GM06990 (cell line): Measurements from ENCODE around the gene RAB1A.
"Not testable (repeated sequence)": the region's sequence is repeated elsewhere in the genome, so short reads cannot be mapped to it uniquely, and the experiment has no call there.

Experiments
- DNase-seq: peaks from one replicate; pipeline ENCODE4 v3.0.0-alpha.2; 2011; ENCODE audit not compliant: insufficient read length; ENCODE audit errors: extremely low read depth
- H3K27me3 ChIP-seq: replicated peaks from 2 replicates; pipeline ENCODE4 v1.6.0; 2011; ENCODE audit warnings: low read length; ENCODE audit not compliant: control insufficient read depth, insufficient read depth
- H3K36me3 ChIP-seq: 2 replicates; pipeline ENCODE4 v1.5.1; 2011; ENCODE audit warnings: low read length; ENCODE audit not compliant: control insufficient read depth, insufficient read depth
- H3K4me3 ChIP-seq: replicated peaks from 2 replicates; pipeline ENCODE4 v1.5.1; 2011; ENCODE audit warnings: low read depth, mild to moderate bottlenecking, control low read depth, low read length
- CTCF ChIP-seq: IDR thresholded peaks from 2 replicates; pipeline ENCODE4 v1.5.1; 2011; ENCODE audit warnings: low read length, control low read depth, mild to moderate bottlenecking, inconsistent platforms; ENCODE audit not compliant: insufficient read depth, poor library complexity, severe bottlenecking

The RAB1A gene

GRCh38 chr2:65158557-65158956 lies 28.7 kb upstream of the RAB1A start:
- Histone ChIP-seq H3K27me3 (no peaks in the 10 kb centered on the region), H3K4me3 (no peak overlapping the region), H3K36me3 (no peaks in the 10 kb centered on the region)
- TF ChIP-seq CTCF = no peak
- DNase-seq = no peak

DNA sequence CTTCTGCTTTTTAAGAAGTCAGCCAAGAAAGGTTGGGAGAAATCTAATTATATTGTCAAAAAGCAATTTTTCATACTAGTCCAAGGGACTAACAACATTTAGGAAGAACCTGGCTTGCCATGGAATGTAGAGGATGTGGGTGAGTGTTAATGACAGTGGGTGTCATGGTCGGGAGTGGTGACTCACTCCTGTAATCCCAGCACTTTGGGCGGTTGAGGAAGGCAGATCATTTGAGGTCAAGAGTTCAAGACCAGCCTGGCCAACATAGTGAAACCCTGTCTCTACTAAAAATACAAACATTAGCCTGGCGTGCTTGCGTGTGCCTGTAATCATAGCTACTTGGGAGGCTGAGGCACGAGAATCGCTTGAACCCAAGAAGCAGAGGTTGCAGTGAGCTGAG lies 27.9 kb upstream of the RAB1A start:
- H3K27me3 ChIP-seq, H3K4me3 ChIP-seq, DNase-seq, H3K36me3 ChIP-seq: not testable (repeated sequence)

GRCh38 chr2:65156041-65156440 lies 26.1 kb upstream of the RAB1A start:
- no peak overlapping the region for H3K4me3 ChIP-seq
- no peaks in the 10 kb centered on the region for H3K36me3 ChIP-seq
- H3K27me3 ChIP-seq = no peaks in the 10 kb centered on the region
- TF ChIP-seq CTCF = no peak
- DNase-seq = no peak

DNA sequence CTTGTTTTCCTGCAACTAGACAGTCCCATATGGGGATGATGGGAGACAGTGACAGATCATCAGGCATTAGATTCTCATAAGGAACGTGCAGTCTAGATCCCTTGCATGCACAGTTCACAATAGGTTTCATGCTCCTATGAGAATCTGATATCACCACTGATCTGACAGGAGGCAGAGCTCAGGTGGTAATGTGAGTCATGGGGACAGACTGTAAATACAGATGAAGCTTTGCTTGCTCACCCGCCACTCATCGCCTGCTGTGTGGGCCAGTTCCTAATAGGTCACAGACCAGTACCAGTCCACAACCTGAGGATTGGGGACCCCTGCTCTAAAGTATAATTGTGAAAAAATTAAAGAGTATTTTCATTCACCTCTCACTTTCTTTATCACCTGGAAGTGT lies 23.6 kb upstream of the RAB1A start:
- no peak for DNase-seq
- TF ChIP-seq CTCF = no peak
- Histone ChIP-seq H3K4me3 (no peak overlapping the region), H3K36me3 (no peaks in the 10 kb centered on the region), H3K27me3 (no peaks in the 10 kb centered on the region)

GRCh38 chr2:65146078-65146477 lies 16.2 kb upstream of the RAB1A start:
- H3K36me3 ChIP-seq = no peaks in the 10 kb centered on the region
- no peaks in the 10 kb centered on the region for H3K27me3 ChIP-seq
- no peak for TF ChIP-seq CTCF
- DNase-seq = no peak
- H3K4me3 ChIP-seq = no peak overlapping the region

- H3K27me3 ChIP-seq = no peaks in the 10 kb centered on the region
- H3K4me3 ChIP-seq = no peak overlapping the region
- TF ChIP-seq CTCF = no peak
- no peaks in the 10 kb centered on the region for H3K36me3 ChIP-seq
- DNase-seq = no peak
These were observed 14.7 kb upstream of the RAB1A start for GRCh38 chr2:65144571-65144970.

GRCh38 chr2:65142515-65142914 lies 12.6 kb upstream of the RAB1A start:
- H3K27me3 ChIP-seq = no peaks in the 10 kb centered on the region
- no peak overlapping the region for H3K4me3 ChIP-seq
- DNase-seq = no peak
- no peak for TF ChIP-seq CTCF
- no peaks in the 10 kb centered on the region for H3K36me3 ChIP-seq
